Kidney epithelial cell (primary cell): ENCODE results near the gene SNAPC4. TPM values are rescaled to one million over a fixed set of nuclear protein-coding genes. Genes with fewer than 3 reads are reported as not detected.

ENCODE experiments used
- DNase-seq: peaks from one replicate; pipeline ENCODE4 v3.0.0-alpha.2; 2010; ENCODE audit warnings: low read depth
- H3K27me3 ChIP-seq: 2 replicates; pipeline ENCODE4 v1.6.0; 2011; ENCODE audit warnings: low read length; ENCODE audit not compliant: control insufficient read depth, insufficient read depth
- H3K36me3 ChIP-seq: 2 replicates; pipeline ENCODE4 v1.5.1; 2011; ENCODE audit warnings: low read length; ENCODE audit not compliant: control insufficient read depth, insufficient read depth
- H3K4me3 ChIP-seq: 2 replicates; pipeline ENCODE4 v1.5.1; 2011; ENCODE audit warnings: low read depth, mild to moderate bottlenecking, control low read depth, low read length
- total RNA-seq: library from RNA; depleted of rRNA; stranded (reverse); fragments of >200 nt; gene quantifications from 2 replicates; pipeline ENCODE4 v1.2.3, GENCODE V29; 2015
- TF ChIP-seq, protein P1 (sequence below): IDR thresholded peaks from 2 replicates; pipeline ENCODE4 v1.5.1; 2011; ENCODE audit warnings: mild to moderate bottlenecking, moderate library complexity, low read length, control low read depth, inconsistent platforms; ENCODE audit not compliant: insufficient read depth, poor library complexity, severe bottlenecking

The SNAPC4 gene
- total RNA-seq, 1 donor from 2014 or later = 14.9 TPM

- peaks cover 3% of the 10 kb centered on the region for H3K36me3 ChIP-seq
- no peak for DNase-seq
- H3K27me3 ChIP-seq = no peaks in the 10 kb centered on the region
- TF ChIP-seq, protein P1, sequence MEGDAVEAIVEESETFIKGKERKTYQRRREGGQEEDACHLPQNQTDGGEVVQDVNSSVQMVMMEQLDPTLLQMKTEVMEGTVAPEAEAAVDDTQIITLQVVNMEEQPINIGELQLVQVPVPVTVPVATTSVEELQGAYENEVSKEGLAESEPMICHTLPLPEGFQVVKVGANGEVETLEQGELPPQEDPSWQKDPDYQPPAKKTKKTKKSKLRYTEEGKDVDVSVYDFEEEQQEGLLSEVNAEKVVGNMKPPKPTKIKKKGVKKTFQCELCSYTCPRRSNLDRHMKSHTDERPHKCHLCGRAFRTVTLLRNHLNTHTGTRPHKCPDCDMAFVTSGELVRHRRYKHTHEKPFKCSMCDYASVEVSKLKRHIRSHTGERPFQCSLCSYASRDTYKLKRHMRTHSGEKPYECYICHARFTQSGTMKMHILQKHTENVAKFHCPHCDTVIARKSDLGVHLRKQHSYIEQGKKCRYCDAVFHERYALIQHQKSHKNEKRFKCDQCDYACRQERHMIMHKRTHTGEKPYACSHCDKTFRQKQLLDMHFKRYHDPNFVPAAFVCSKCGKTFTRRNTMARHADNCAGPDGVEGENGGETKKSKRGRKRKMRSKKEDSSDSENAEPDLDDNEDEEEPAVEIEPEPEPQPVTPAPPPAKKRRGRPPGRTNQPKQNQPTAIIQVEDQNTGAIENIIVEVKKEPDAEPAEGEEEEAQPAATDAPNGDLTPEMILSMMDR = no peak
- H3K4me3 ChIP-seq = no peak overlapping the region
Measured at GRCh38 chr9:136393531-136393930, 6.4 kb downstream of the SNAPC4 start.

GRCh38 chr9:136392538-136393449, 7.2 kb downstream of the SNAPC4 start:
- TF ChIP-seq, protein P1 = no peak

DNA sequence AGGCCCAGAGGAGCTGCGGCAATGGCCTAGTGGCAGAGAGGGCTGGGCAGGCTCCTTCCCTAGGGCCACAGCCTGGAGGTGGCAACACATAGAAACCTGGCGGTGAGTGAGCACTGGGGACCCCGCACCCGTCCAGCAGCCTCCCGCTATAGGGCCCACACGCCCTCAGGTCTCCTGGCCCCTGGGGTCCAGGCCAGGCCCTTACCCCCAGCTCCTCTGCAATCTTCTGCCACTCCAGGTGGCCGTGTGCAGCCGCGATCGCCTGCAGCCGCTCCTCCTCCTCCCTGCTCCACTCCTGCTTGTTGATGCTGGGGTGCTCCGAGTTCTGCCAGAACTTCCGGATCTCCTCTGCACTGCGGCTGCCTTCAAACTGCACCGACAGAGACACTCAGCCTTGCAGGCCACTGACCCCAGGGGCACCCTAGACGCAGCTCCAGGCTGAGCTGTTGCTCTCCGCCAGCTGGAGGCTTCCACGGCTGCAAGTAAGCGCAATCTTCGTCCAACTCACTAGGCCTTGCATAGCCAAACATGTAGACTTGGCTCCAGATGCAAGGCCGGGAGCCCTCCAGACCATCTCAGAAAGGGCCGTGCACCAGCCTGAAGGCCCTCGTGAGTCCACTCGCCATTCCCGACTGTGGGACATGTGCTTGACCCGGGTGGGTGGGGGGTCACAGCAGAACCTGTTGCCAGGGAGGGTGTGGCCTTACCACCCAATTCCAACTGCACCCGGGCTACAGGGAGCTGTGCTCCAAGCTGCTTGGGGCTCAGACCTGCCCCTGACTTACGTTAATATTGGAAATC, 8.0 kb downstream of the SNAPC4 start:
- Histone ChIP-seq H3K36me3 (peaks cover 4% of the 10 kb centered on the region), H3K27me3 (no peaks in the 10 kb centered on the region), H3K4me3 (no peak overlapping the region)
- TF ChIP-seq, protein P1 = no peak
- no peak for DNase-seq

More at GRCh38 chr9:136392538-136393449, 7.2 kb downstream of the SNAPC4 start:
- no peak overlapping the region for H3K4me3 ChIP-seq
- peaks cover 3% of the 10 kb centered on the region for H3K36me3 ChIP-seq
- no peak for DNase-seq
- no peaks in the 10 kb centered on the region for H3K27me3 ChIP-seq

GRCh38 chr9:136389396-136389795, 10.6 kb downstream of the SNAPC4 start:
- no peaks in the 10 kb centered on the region for H3K27me3 ChIP-seq
- TF ChIP-seq, protein P1 = no peak
- DNase-seq = no peak
- H3K4me3 ChIP-seq = no peak overlapping the region
- H3K36me3 ChIP-seq = peaks cover 4% of the 10 kb centered on the region

DNA sequence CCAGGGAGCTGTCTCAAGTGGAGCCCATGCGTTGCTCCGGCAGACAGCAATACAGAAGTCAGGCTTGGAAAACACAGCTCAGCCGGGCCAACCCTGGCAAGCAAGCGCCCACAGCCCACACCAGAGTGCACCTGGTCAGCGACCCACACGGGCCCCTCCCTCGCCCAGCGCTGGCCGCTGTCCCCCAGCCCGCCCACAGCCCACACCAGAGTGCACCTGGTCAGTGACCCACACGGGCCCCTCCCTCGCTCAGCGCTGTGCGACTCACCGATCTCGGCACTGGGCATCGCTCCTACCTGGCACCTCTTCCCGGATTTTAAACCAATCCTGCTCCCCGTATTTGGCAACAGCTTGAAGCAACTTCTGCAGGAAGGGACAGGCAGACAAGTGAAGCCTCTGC, 12.8 kb downstream of the SNAPC4 start:
- H3K27me3 ChIP-seq = no peaks in the 10 kb centered on the region
- TF ChIP-seq, protein P1 = no peak
- H3K36me3 ChIP-seq = peaks cover 3% of the 10 kb centered on the region
- no peak overlapping the region for H3K4me3 ChIP-seq
- DNase-seq = no peak
